Adrenal gland (tissue), 5 donors: ENCODE data around the gene MSX2.

Experiments used
- CTCF ChIP-seq, 6 experiments: fragments of 450-650 bp in 4 of 6; fragments of 200-600 bp in 2 of 6; sonication (generic) in 1 of 6; IDR thresholded peaks; 1 replicate in 5 of 6; 2 replicates in 1 of 6; pipeline versions ENCODE4 v1.5.1 to v1.8.0; 2016 to 2021; ENCODE audit warnings: antibody characterized with exemption in 6 of 6, mild to moderate bottlenecking in 2 of 6, moderate library complexity in 1 of 6
- POLR2A ChIP-seq, 2 donors: fragments of 450-650 bp; IDR thresholded peaks; one replicate each; pipeline ENCODE4 v1.6.1; 2017; ENCODE audit warnings: antibody characterized with exemption in 2 of 2, mild to moderate bottlenecking in 2 of 2, moderate library complexity in 1 of 2
- donor health status: DM: no; HTN: no; CAD: no.

- no peak for TF ChIP-seq CTCF (IDR thresholded peaks at IDR 0.05)
- TF ChIP-seq POLR2A (IDR thresholded peaks at IDR 0.05) = no peak
Observed at GRCh38 chr5:174699131-174699530, 25.3 kb upstream of the MSX2 start.
